ENCODE data around the gene RNF186. TPM values are rescaled to one million over a fixed set of nuclear protein-coding genes. Genes with fewer than 3 reads are reported as not detected.
"Not testable (repeated sequence)": the region's sequence is repeated elsewhere in the genome, so short reads cannot be mapped to it uniquely, and the experiment has no call there.

RNF186 gene
- polyA plus RNA-seq, 1 of the 3 experiments (the other 2 are of a cell fraction) = not detected

- H3K4me1 ChIP-seq (ENCODE audit: control insufficient read depth in 1 of 2, insufficient read depth in 2 of 2, low read depth in 1 of 2, low read length in 1 of 2); H3K79me2 ChIP-seq (ENCODE audit: insufficient read depth); H3K9ac ChIP-seq; DNase-seq; H3K36me3 ChIP-seq (replicated peaks in 1 of 2; ENCODE audit: control insufficient read depth in 1 of 2, insufficient read depth in 2 of 2, low read length in 1 of 2); H3F3A ChIP-seq (replicated peaks; ENCODE audit: insufficient read depth); H3K27me3 ChIP-seq (ENCODE audit: insufficient read depth); H3K4me2 ChIP-seq; H4K20me1 ChIP-seq (ENCODE audit: insufficient read depth); POLR2A ChIA-PET; H3K27ac ChIP-seq (ENCODE audit: low read depth in 2 of 2, low read length in 1 of 2); H3K9me2 ChIP-seq; H3K4me3 ChIP-seq (ENCODE audit: low read depth in 2 of 2, low read length in 1 of 2); H2AFZ ChIP-seq (ENCODE audit: low read depth); H3K9me3 ChIP-seq: not testable (repeated sequence)
- CTCF ChIA-PET = interaction anchor here (0.8 to 1.1 kb wide), 2 partner anchors 27 to 30 kb away, joined by 3 read pairs; no protein-coding TSS in a partner anchor
- WGBS (ENCODE audit: low lambda C conversion rate) = 68% methylated on average over 3 of the region's 3 CpGs
Measured at GRCh38 chr1:19849307-19849706, 34.2 kb upstream of the RNF186 start.

- H3K4me1 ChIP-seq (ENCODE audit: control insufficient read depth in 1 of 2, insufficient read depth in 2 of 2, low read depth in 1 of 2, low read length in 1 of 2); H2AFZ ChIP-seq (ENCODE audit: low read depth); H3K9ac ChIP-seq; H4K20me1 ChIP-seq (ENCODE audit: insufficient read depth); H3K9me2 ChIP-seq; H3K4me2 ChIP-seq; H3K27ac ChIP-seq (ENCODE audit: low read depth in 2 of 2, low read length in 1 of 2); H3K27me3 ChIP-seq (ENCODE audit: insufficient read depth); H3K4me3 ChIP-seq (ENCODE audit: low read depth in 2 of 2, low read length in 1 of 2); DNase-seq; H3K36me3 ChIP-seq (replicated peaks in 1 of 2; ENCODE audit: control insufficient read depth in 1 of 2, insufficient read depth in 2 of 2, low read length in 1 of 2); H3K9me3 ChIP-seq; H3F3A ChIP-seq (replicated peaks; ENCODE audit: insufficient read depth); POLR2A ChIA-PET; H3K79me2 ChIP-seq (ENCODE audit: insufficient read depth): not testable (repeated sequence)
- 55% methylated on average over 9 of the region's 9 CpGs for WGBS (ENCODE audit: low lambda C conversion rate)
- CTCF ChIA-PET = interaction anchor here (1.4 kb wide), 1 partner anchor 35 kb away, joined by 3 read pairs; the partner anchor contains the start of gene OTUD3
Measured at GRCh38 chr1:19847334-19847733, 32.3 kb upstream of the RNF186 start.

DNA sequence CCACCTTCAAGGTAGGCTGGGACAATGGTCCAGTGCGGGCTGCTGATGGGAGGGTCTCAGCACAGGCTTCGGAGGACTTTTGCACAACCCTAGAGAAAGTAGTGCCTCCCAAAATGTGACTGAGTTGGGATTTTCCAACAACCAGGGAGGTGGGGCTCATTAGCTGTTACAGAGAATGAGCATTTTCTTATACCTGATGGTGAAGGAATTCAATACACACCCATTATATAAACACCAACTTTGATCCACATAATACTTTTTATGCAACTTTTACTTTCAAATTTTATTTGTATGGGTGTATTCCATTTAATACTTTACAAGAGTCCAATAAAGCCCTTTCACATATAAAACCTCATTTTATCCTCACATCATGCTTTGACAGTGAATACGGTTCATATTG, 31.3 kb upstream of the RNF186 start:
- no peak overlapping the region for H3K27ac ChIP-seq (ENCODE audit: low read depth in 2 of 2, low read length in 1 of 2)
- CTCF ChIA-PET = interaction anchor here (0.9 to 1.3 kb wide), 2 partner anchors 85 to 131 kb away, joined by 3 to 4 read pairs; no protein-coding TSS in a partner anchor
- WGBS (ENCODE audit: low lambda C conversion rate) = 84% methylated on average over 3 of the region's 3 CpGs
- H3K9me3 ChIP-seq = no peaks in the 10 kb centered on the region
- no peak overlapping the region for H2AFZ ChIP-seq (ENCODE audit: low read depth)
- no peaks in the 10 kb centered on the region for H3K9me2 ChIP-seq
- H3F3A ChIP-seq (replicated peaks; ENCODE audit: insufficient read depth) = no peaks in the 10 kb centered on the region
- no peak overlapping the region for H3K4me3 ChIP-seq (ENCODE audit: low read depth in 2 of 2, low read length in 1 of 2)
- no peaks in the 10 kb centered on the region for H3K4me1 ChIP-seq (ENCODE audit: control insufficient read depth in 1 of 2, insufficient read depth in 2 of 2, low read depth in 1 of 2, low read length in 1 of 2)
- H3K4me2 ChIP-seq = no peak overlapping the region
- no peaks in the 10 kb centered on the region for H3K79me2 ChIP-seq (ENCODE audit: insufficient read depth)
- POLR2A ChIA-PET = no interaction called here
- no peak for DNase-seq
- H3K27me3 ChIP-seq (ENCODE audit: insufficient read depth) = 0 out of 2 replicates have a peak, but pooled peaks cover 5% of the 10 kb centered on the region
- no peaks in the 10 kb centered on the region for H3K36me3 ChIP-seq (replicated peaks in 1 of 2; ENCODE audit: control insufficient read depth in 1 of 2, insufficient read depth in 2 of 2, low read length in 1 of 2)
- no peaks in the 10 kb centered on the region for H4K20me1 ChIP-seq (ENCODE audit: insufficient read depth)
- no peak overlapping the region for H3K9ac ChIP-seq
- TF ChIP-seq RFX5 (IDR thresholded peaks at IDR 0.05; ENCODE audit: low read length) = no peak
- no peak for TF ChIP-seq EZH2phosphoT487 (IDR thresholded peaks at IDR 0.05; ENCODE audit: borderline replicate concordance, low read depth)
- TF ChIP-seq CTCF (IDR thresholded peaks at IDR 0.05) = no peak
- TF ChIP-seq TEAD4 (IDR thresholded peaks at IDR 0.05; ENCODE audit: borderline replicate concordance, insufficient read depth) = no peak
- no peak for TF ChIP-seq NFIC (IDR thresholded peaks at IDR 0.05; ENCODE audit: borderline replicate concordance)
- TF ChIP-seq GATA2 (CRISPR knock-in tag; IDR thresholded peaks at IDR 0.05) = no peak
- no peak for TF ChIP-seq FOXM1 (IDR thresholded peaks at IDR 0.05; ENCODE audit: low read depth)
- TF ChIP-seq RXRA (IDR thresholded peaks at IDR 0.05; ENCODE audit: borderline replicate concordance, low read depth) = no peak
- TF ChIP-seq RAD21 (IDR thresholded peaks at IDR 0.05; ENCODE audit: low read length) = no peak
- no peak for TF ChIP-seq MAX (IDR thresholded peaks at IDR 0.05; ENCODE audit: low read depth)
- no peak for TF ChIP-seq SMC3 (IDR thresholded peaks at IDR 0.05; ENCODE audit: low read depth, low read length)
- TF ChIP-seq CHD2 (IDR thresholded peaks at IDR 0.05; ENCODE audit: low read length, partially characterized antibody) = no peak
- TF ChIP-seq FOSL2 (IDR thresholded peaks at IDR 0.05; ENCODE audit: borderline replicate concordance, low read depth) = no peak
- no peak for TF ChIP-seq MXI1 (IDR thresholded peaks at IDR 0.05; ENCODE audit: low read depth, low read length)
- TF ChIP-seq POLR2AphosphoS5 (IDR thresholded peaks at IDR 0.05; ENCODE audit: low read depth, low read length) = no peak

Data from SK-N-SH (cell line).